RCC 7860 (cell line): ENCODE results near the gene RNPS1.

Experiments
- DNase-seq: peaks from one replicate; pipeline ENCODE4 v3.0.0-alpha.2; 2015; ENCODE audit warnings: low spot score
- FAIRE-seq: peaks from 2 replicates; lab custom pipeline; 2012; peaks lifted over from hg19 to GRCh38; lab: Jason Lieb, UNC

The RNPS1 gene

GRCh38 chr16:2223942-2224486 lies 43.9 kb downstream of the RNPS1 start:
- no peak for FAIRE-seq
- peak; percentile 28 for DNase-seq

GRCh38 chr16:2223221-2223941 lies 44.5 kb downstream of the RNPS1 start, which contains the start of gene E4F1:
TSS of gene E4F1 (plus strand) at chr16:2223591. CDS start at chr16:2223614, 23 bp downstream.
- DNase-seq = peak; percentile 96
- peak; percentile 75 for FAIRE-seq

GRCh38 chr16:2216330-2216729 lies 51.6 kb downstream of the RNPS1 start:
- DNase-seq (no peak), FAIRE-seq (no peak)

GRCh38 chr16:2214719-2214968 lies 53.3 kb downstream of the RNPS1 start, which contains the start of gene PGP:
TSS of gene PGP (minus strand) at chr16:2214840. CDS start at chr16:2214777, 63 bp downstream.
- DNase-seq (no peak), FAIRE-seq (no peak)

- DNase-seq (no peak), FAIRE-seq (no peak)
Measured at GRCh38 chr16:2213817-2214718, 53.9 kb downstream of the RNPS1 start.

- DNase-seq = no peak
- FAIRE-seq = no peak
Measured at GRCh38 chr16:2212362-2213324, 55.3 kb downstream of the RNPS1 start.

GRCh38 chr16:2211923-2212347 lies 56.0 kb downstream of the RNPS1 start:
- FAIRE-seq = no peak
- DNase-seq = no peak

- FAIRE-seq = no peak
- DNase-seq = no peak
Measured at GRCh38 chr16:2210386-2211365, 57.2 kb downstream of the RNPS1 start, which contains the start of gene BRICD5. TSS of gene BRICD5 (minus strand) at chr16:2210863. CDS start at chr16:2210833, 30 bp downstream.

- no peak for FAIRE-seq
- no peak for DNase-seq
Measured at GRCh38 chr16:2210009-2210332, 58.0 kb downstream of the RNPS1 start.

- no peak for FAIRE-seq
- no peak for DNase-seq
Measured at GRCh38 chr16:2209258-2210008, 58.5 kb downstream of the RNPS1 start.

- no peak for FAIRE-seq
Measured at GRCh38 chr16:2208772-2209171, 59.2 kb downstream of the RNPS1 start.

GRCh38 chr16:2208308-2208707 lies 59.6 kb downstream of the RNPS1 start:
- DNase-seq (no peak), FAIRE-seq (no peak)

More at GRCh38 chr16:2208772-2209171, 59.2 kb downstream of the RNPS1 start:
- DNase-seq = no peak

GRCh38 chr16:2207872-2208271 lies 60.1 kb downstream of the RNPS1 start:
- FAIRE-seq = no peak
- no peak for DNase-seq

- DNase-seq = no peak
- no peak for FAIRE-seq
Measured at GRCh38 chr16:2206780-2207433, 61.0 kb downstream of the RNPS1 start.

GRCh38 chr16:2206420-2206779 lies 61.5 kb downstream of the RNPS1 start:
- no peak for FAIRE-seq
- no peak for DNase-seq

GRCh38 chr16:2205967-2206313 lies 62.0 kb downstream of the RNPS1 start:
- FAIRE-seq = no peak
- DNase-seq = no peak

GRCh38 chr16:2205104-2205966 lies 62.6 kb downstream of the RNPS1 start, which contains the start of gene MLST8:
TSS of gene MLST8 (plus strand) at chr16:2205454. CDS start at chr16:2206086, 632 bp downstream.
- DNase-seq (peak; percentile 65), FAIRE-seq (no peak)
